CD4-positive, alpha-beta memory T cell (primary cell): ENCODE data around the gene ALOX12B. TPM values are rescaled to one million over a fixed set of nuclear protein-coding genes. Genes with fewer than 3 reads are reported as not detected.
A peak's percentile ranks its signal among the peaks of the same experiment; 100 is the strongest.

Experiments used
- CTCF ChIA-PET: fragments of 350-600 bp; sonication (Branson Sonifier 250); formaldehyde crosslinking; loops from one replicate; lab custom pipeline; 2021; ENCODE audit warnings: inconsistent platforms; ENCODE audit not compliant: partially characterized antibody; lab: Charles Lee
- POLR2A ChIA-PET: fragments of 350-600 bp; sonication (Branson Sonifier 250); formaldehyde crosslinking; loops from one replicate; lab custom pipeline; 2021; ENCODE audit not compliant: partially characterized antibody; lab: Charles Lee
- DNase-seq, 5 donors: peaks; one replicate each; pipeline versions ENCODE4 v3.0.0 to v3.0.0-alpha.2; 2020 to 2022; ENCODE audit warnings: mixed read lengths in 1 of 5
- H3K27ac ChIP-seq: one replicate; pipeline ENCODE4 v1.7.0; 2013; ENCODE audit warnings: low read depth, low read length
- H3K27me3 ChIP-seq: 2 replicates; pipeline ENCODE4 v1.7.0; 2013; ENCODE audit warnings: mild to moderate bottlenecking, low read length, moderate library complexity; ENCODE audit not compliant: insufficient read depth
- H3K36me3 ChIP-seq: 2 replicates; pipeline ENCODE4 v1.7.0; 2013; ENCODE audit warnings: mild to moderate bottlenecking, low read length, moderate library complexity; ENCODE audit not compliant: insufficient read depth
- H3K4me1 ChIP-seq: 2 replicates; pipeline ENCODE4 v1.7.0; 2013; ENCODE audit warnings: mild to moderate bottlenecking, low read length, moderate library complexity; ENCODE audit not compliant: insufficient read depth
- H3K4me3 ChIP-seq, 2 donors: one replicate each; pipeline ENCODE4 v1.7.0; 2013; ENCODE audit warnings: low read length in 2 of 2, mild to moderate bottlenecking in 1 of 2
- H3K9me3 ChIP-seq, 2 donors: one replicate each; pipeline ENCODE4 v1.7.0; 2013; ENCODE audit warnings: low read length in 2 of 2, control low read depth in 1 of 2; ENCODE audit not compliant: control insufficient read depth in 1 of 2
- H3K27ac Mint-ChIP-seq, 7 donors: one replicate each; pipeline ENCODE4 v1.8.0; 2020 to 2021; ENCODE audit warnings: mixed read lengths in 7 of 7, mild to moderate bottlenecking in 6 of 7, inconsistent platforms in 3 of 7, moderate library complexity in 3 of 7
- H3K27me3 Mint-ChIP-seq, 2 donors: one replicate each; pipeline ENCODE4 v1.8.0; 2020 to 2021; ENCODE audit warnings: mixed read lengths in 2 of 2
- H3K36me3 Mint-ChIP-seq, 2 donors: one replicate each; pipeline ENCODE4 v1.8.0; 2020 to 2021; ENCODE audit warnings: mixed read lengths in 2 of 2, inconsistent platforms in 1 of 2, mild to moderate bottlenecking in 1 of 2
- H3K4me1 Mint-ChIP-seq, 4 donors: one replicate each; pipeline ENCODE4 v1.8.0; 2020 to 2021; ENCODE audit warnings: mixed read lengths in 4 of 4, mild to moderate bottlenecking in 1 of 4
- H3K4me3 Mint-ChIP-seq, 8 donors: one replicate each; pipeline ENCODE4 v1.8.0; 2020 to 2021; ENCODE audit warnings: mixed read lengths in 8 of 8, mild to moderate bottlenecking in 7 of 8, moderate library complexity in 6 of 8, inconsistent platforms in 3 of 8
- H3K9me3 Mint-ChIP-seq, 8 donors: one replicate each; pipeline ENCODE4 v1.8.0; 2020 to 2021; ENCODE audit warnings: mixed read lengths in 8 of 8, mild to moderate bottlenecking in 5 of 8, inconsistent platforms in 3 of 8, moderate library complexity in 1 of 8
- intact Hi-C: fragments of 100-400 bp; cut with micrococcal nuclease; formaldehyde crosslinking; loops from one replicate; pipeline ENCODE4 v1.15.1; 2023
- polyA plus RNA-seq, 2 donors: library from polyadenylated mRNA; unstranded; fragments of 300-500 nt; fragmentation: Illumina TruSeq; gene quantifications; one replicate each; pipeline ENCODE4 v1.2.3, GENCODE V29; 2021
- total RNA-seq, 2 experiments: library from RNA; stranded (reverse); gene quantifications; one replicate each; pipeline ENCODE4 v1.2.3, GENCODE V29; 2021

The ALOX12B gene
- total and polyA plus RNA-seq, 4 experiments from 2014 or later = 0.44 to 0.79 TPM; not detected in 2

DNA sequence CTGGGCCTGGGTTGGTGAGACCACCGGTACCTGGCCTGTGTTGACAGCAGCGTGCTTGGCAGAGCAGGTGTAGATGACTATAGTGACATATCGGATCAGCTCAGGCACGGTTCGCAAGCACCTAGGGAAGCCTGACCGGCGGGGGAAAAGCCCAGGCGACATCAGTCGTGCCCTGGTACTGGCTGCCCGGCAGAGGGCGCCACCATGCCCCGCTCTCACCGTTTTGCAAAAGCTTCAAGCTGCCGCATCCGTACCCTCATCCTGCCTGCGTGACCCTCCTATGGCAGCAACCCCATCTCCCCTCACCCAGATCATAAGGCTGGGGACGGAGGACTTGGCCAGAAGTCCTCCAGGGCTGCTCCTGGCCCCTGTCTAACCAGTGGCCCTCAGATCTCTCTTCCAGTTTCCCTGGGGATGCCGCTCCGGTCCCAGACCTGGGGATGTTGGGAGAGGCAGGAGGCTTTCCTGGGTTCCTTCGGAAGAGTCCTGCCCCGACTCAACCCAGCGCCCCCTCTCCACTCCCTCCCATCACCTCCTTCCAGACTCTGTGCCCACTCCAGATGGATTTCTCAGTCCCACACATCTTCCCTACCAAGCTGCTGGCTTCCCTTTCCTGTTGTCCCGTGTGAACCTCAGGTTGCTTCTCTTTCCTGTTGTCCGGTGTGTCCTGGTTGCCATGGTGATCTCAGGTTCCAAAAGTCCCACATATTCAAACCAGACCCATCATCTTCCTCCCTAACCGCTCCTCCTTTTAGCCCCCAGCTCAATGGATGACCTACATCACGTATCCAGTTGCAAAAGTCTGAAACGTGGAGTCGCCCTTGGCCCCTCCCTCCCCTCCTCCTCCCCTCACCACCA lies 13.7 kb downstream of the ALOX12B start:
- Histone ChIP-seq H3K27me3 (peaks cover 24% of the 10 kb centered on the region), H3K9me3 (no peaks in the 10 kb centered on the region), H3K36me3 (no peaks in the 10 kb centered on the region), H3K4me1 (peaks cover 27% of the 10 kb centered on the region), H3K4me3 (peak overlapping the region in 1 of 2 donors; percentile 33), H3K27ac (no peak overlapping the region)
- peaks cover 12 to 18% of the 10 kb centered on the region in 2 donors for H3K27me3 Mint-ChIP-seq
- H3K9me3 Mint-ChIP-seq = peaks cover 0 to 2% (median 0%) of the 10 kb centered on the region in 8 donors
- peak; percentile 77 to 88 (median 82) for DNase-seq
- H3K36me3 Mint-ChIP-seq = no peaks in the 10 kb centered on the region
- H3K4me3 Mint-ChIP-seq = peak overlapping the region; percentile 74 to 97 (median 86)
- intact Hi-C loops = loop anchor here (1.0 to 5.0 kb wide), 3 partner anchors 36 to 223 kb away; partner anchors contain the start of genes ALOXE3 and SLC25A35
- ChIA-PET CTCF (interaction anchor here (0.7 to 9.9 kb wide), 22 partner anchors 8 to 316 kb away, joined by 3 to 147 read pairs (median 6); partner anchors contain the start of genes ALOX12B, ALOXE3, CNTROB and RNF227), POLR2A (interaction anchor here (0.6 to 2.8 kb wide), 6 partner anchors 14 to 90 kb away, joined by 3 to 9 read pairs (median 3); partner anchors contain the start of gene ALOXE3)
- peak overlapping the region in 6 of 7 donors; percentile 37 to 92 (median 82) for H3K27ac Mint-ChIP-seq
- peaks cover 15 to 29% (median 23%) of the 10 kb centered on the region in 4 donors for H3K4me1 Mint-ChIP-seq

DNA sequence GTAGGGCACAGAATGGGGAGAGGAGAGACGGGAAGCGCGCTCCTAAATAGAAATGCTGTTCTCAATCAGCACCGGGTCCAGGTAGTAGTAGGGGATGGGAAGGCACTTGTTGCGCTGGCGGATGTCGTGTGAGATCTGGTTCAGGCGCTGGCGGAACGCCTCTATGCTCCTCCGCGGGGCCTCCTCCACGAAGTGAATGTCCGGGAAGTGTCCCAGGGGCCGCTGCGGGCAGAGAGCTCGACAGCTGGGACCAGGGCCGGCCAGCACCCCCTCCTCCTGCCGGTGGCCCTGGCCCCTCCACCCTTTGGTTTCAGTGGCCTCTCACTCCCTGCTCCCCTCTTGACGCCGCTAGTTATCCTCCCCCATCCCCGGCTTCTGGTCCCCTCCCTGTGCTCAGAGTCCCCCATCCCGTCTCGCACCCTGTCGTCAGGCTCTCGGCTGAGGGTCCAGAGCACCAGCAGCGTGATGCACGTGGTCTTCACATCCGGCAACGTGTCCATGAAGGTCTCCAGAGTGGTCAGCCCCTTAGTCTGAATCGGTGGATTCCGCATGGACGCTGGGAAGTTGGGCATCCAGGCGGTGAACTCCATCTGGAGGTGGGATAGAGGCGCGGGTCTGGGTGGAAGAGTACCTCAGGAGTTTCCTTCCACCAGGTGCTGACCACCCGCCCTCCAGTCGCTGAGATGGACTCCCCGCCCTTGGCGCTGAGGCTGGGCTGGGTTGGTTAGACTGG lies 14.6 kb downstream of the ALOX12B start:
- H3K27me3 ChIP-seq = peaks cover 24% of the 10 kb centered on the region
- H3K4me3 ChIP-seq = peak overlapping the region in 1 of 2 donors; percentile 33
- peaks cover 12 to 20% of the 10 kb centered on the region in 2 donors for H3K27me3 Mint-ChIP-seq

GRCh38 chr17:8072341-8072728 lies 15.2 kb downstream of the ALOX12B start:
- POLR2A ChIA-PET = no interaction called here
- Mint-ChIP-seq H3K4me3 (peak overlapping the region; percentile 74 to 97 (median 80)), H3K36me3 (no peaks in the 10 kb centered on the region), H3K4me1 (peaks cover 14 to 29% (median 23%) of the 10 kb centered on the region in 4 donors), H3K27ac (peak overlapping the region in 3 of 7 donors; percentile 6 to 65 (median 27)), H3K9me3 (peaks cover 0 to 2% (median 0%) of the 10 kb centered on the region in 8 donors), H3K27me3 (peaks cover 13 to 22% of the 10 kb centered on the region in 2 donors)
- CTCF ChIA-PET = interaction anchor here (1.7 to 9.9 kb wide), 3 partner anchors 13 to 228 kb away, joined by 8 to 147 read pairs (median 15); no protein-coding TSS in a partner anchor
- Histone ChIP-seq H3K4me3 (peak overlapping the region in 1 of 2 donors; percentile 33), H3K27ac (no peak overlapping the region), H3K9me3 (no peaks in the 10 kb centered on the region), H3K36me3 (no peaks in the 10 kb centered on the region), H3K27me3 (peaks cover 24% of the 10 kb centered on the region), H3K4me1 (peaks cover 23% of the 10 kb centered on the region)
- DNase-seq = peak in 2 of 5 donors; percentile 18 to 20
- intact Hi-C loops = loop anchor here (2.0 to 5.0 kb wide), 2 partner anchors 46 to 225 kb away; partner anchors contain the start of genes ALOXE3 and SLC25A35

More for the DNA sequence above, 14.6 kb downstream of the ALOX12B start:
- H3K4me1 Mint-ChIP-seq = peaks cover 15 to 29% (median 23%) of the 10 kb centered on the region in 4 donors
- POLR2A ChIA-PET = interaction anchor here (0.6 to 2.8 kb wide), 4 partner anchors 15 to 91 kb away, joined by 3 to 9 read pairs (median 3); no protein-coding TSS in a partner anchor
- H3K9me3 Mint-ChIP-seq = peaks cover 0 to 2% (median 0%) of the 10 kb centered on the region in 8 donors
- H3K4me3 Mint-ChIP-seq = peak overlapping the region; percentile 74 to 97 (median 85)
- H3K27ac Mint-ChIP-seq = peak overlapping the region in 3 of 7 donors; percentile 27 to 76 (median 65)
- H3K27ac ChIP-seq = no peak overlapping the region
- intact Hi-C loops = loop anchor here (1.0 to 5.0 kb wide), 3 partner anchors 37 to 224 kb away; partner anchors contain the start of genes ALOXE3 and SLC25A35
- CTCF ChIA-PET = interaction anchor here (0.6 to 9.9 kb wide), 20 partner anchors 7 to 228 kb away, joined by 3 to 147 read pairs (median 8); partner anchors contain the start of genes ALOX12B, ALOXE3 and RNF227
- no peaks in the 10 kb centered on the region for H3K9me3 ChIP-seq
- H3K4me1 ChIP-seq = peaks cover 23% of the 10 kb centered on the region
- H3K36me3 Mint-ChIP-seq = no peaks in the 10 kb centered on the region
- DNase-seq = peak in 4 of 5 donors; percentile 26 to 49 (median 36)
- no peaks in the 10 kb centered on the region for H3K36me3 ChIP-seq

DNA sequence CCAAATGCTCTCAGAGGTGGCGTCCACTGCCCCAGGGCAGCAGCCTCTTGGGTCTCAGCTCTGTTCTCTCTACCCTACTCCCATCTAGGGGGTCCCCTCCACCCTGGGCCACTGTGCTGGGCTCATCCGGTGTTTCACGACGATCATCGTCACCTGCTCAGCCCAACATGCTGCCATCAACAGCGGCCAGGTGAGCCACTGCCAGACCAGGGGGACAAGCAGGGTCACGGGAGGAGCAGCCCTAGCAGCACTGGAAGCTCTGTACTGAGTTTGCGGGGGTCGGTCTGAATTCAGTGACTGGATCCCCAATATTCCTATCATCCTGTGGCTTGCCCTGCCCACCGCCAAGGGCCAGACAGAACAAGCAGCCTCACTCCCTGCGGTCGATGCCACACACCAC lies 16.0 kb downstream of the ALOX12B start:
- no peak for DNase-seq
- CTCF ChIA-PET = interaction anchor here (0.6 to 9.9 kb wide), 5 partner anchors 8 to 258 kb away, joined by 4 to 147 read pairs (median 8); no protein-coding TSS in a partner anchor
- intact Hi-C loops = loop anchor here (5.0 kb wide), 1 partner anchor 226 kb away; the partner anchor contains the start of gene SLC25A35
- Histone ChIP-seq H3K9me3 (no peaks in the 10 kb centered on the region), H3K27me3 (peaks cover 24% of the 10 kb centered on the region), H3K4me1 (peaks cover 23% of the 10 kb centered on the region), H3K4me3 (no peak overlapping the region), H3K36me3 (no peaks in the 10 kb centered on the region), H3K27ac (no peak overlapping the region)
- H3K27me3 Mint-ChIP-seq = peaks cover 13 to 22% of the 10 kb centered on the region in 2 donors
- POLR2A ChIA-PET = interaction anchor here (1.6 to 1.8 kb wide), 2 partner anchors 11 to 19 kb away, joined by 3 to 5 read pairs; no protein-coding TSS in a partner anchor
- H3K9me3 Mint-ChIP-seq = peaks cover 0 to 2% (median 0%) of the 10 kb centered on the region in 8 donors
- H3K4me1 Mint-ChIP-seq = peaks cover 14 to 29% (median 23%) of the 10 kb centered on the region in 4 donors
- H3K36me3 Mint-ChIP-seq = no peaks in the 10 kb centered on the region
- peak overlapping the region in 1 of 7 donors; percentile 37 for H3K27ac Mint-ChIP-seq
- peak overlapping the region in 1 of 8 donors; percentile 97 for H3K4me3 Mint-ChIP-seq

GRCh38 chr17:8069587-8069860 lies 18.0 kb downstream of the ALOX12B start:
- intact Hi-C loops = no loop called here
- DNase-seq = no peak
- peaks cover 23% of the 10 kb centered on the region for H3K27me3 ChIP-seq
- Mint-ChIP-seq H3K4me3 (no peak overlapping the region), H3K27ac (no peak overlapping the region), H3K27me3 (peaks cover 14 to 17% of the 10 kb centered on the region in 2 donors), H3K36me3 (no peaks in the 10 kb centered on the region), H3K4me1 (peaks cover 14 to 28% (median 22%) of the 10 kb centered on the region in 4 donors), H3K9me3 (peaks cover 0 to 4% (median 0%) of the 10 kb centered on the region in 8 donors)
- ChIA-PET POLR2A (no interaction called here), CTCF (interaction anchor here (1.1 to 9.9 kb wide), 6 partner anchors 10 to 152 kb away, joined by 3 to 147 read pairs (median 6); partner anchors contain the start of gene ALOXE3)
- H3K27ac ChIP-seq = no peak overlapping the region
- H3K4me3 ChIP-seq = no peak overlapping the region
- no peaks in the 10 kb centered on the region for H3K9me3 ChIP-seq
- H3K36me3 ChIP-seq = no peaks in the 10 kb centered on the region
- H3K4me1 ChIP-seq = peaks cover 23% of the 10 kb centered on the region

- Histone ChIP-seq H3K9me3 (no peaks in the 10 kb centered on the region), H3K4me1 (peaks cover 21% of the 10 kb centered on the region), H3K4me3 (no peak overlapping the region), H3K36me3 (no peaks in the 10 kb centered on the region), H3K27ac (no peak overlapping the region), H3K27me3 (peaks cover 19% of the 10 kb centered on the region)
- Mint-ChIP-seq H3K4me3 (no peak overlapping the region), H3K27ac (no peak overlapping the region), H3K9me3 (peaks cover 0 to 4% (median 0%) of the 10 kb centered on the region in 8 donors), H3K4me1 (peaks cover 12 to 22% (median 18%) of the 10 kb centered on the region in 4 donors), H3K36me3 (no peaks in the 10 kb centered on the region), H3K27me3 (peaks cover 13 to 18% of the 10 kb centered on the region in 2 donors)
- DNase-seq = no peak
- intact Hi-C loops = no loop called here
- ChIA-PET CTCF (interaction anchor here (1.1 to 9.9 kb wide), 6 partner anchors 9 to 151 kb away, joined by 3 to 147 read pairs (median 6); partner anchors contain the start of gene ALOXE3), POLR2A (no interaction called here)
Measured at GRCh38 chr17:8068736-8069586, 18.6 kb downstream of the ALOX12B start.
